ENCODE data around the gene DRC1. TPM values are rescaled to one million over a fixed set of nuclear protein-coding genes. Genes with fewer than 3 reads are reported as not detected.

Gene DRC1
- total and polyA plus RNA-seq, 2 of the 4 experiments (the other 2 are of a cell fraction) = 0.18 TPM; not detected in 1

DNA sequence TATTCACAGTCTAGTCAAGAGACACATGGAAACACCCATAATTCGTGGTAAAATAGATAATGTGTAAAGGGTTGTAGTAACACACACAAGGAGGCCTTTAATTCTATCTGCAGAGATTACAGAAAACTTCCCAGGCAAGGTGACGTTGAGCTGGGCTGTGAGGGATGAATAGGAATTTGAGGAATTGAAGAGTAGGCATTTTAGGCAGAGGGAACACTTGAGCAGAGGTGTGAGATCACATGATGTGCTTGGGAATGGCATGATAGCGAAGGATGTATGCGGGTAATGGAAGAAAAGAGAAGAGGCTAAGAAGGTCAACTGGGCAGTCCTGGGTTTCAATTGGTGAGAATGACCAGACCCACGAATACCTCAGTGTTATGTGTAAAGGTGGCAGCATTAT, 20.2 kb downstream of the DRC1 start:
- H3K4me1 ChIP-seq (ENCODE audit: control insufficient read depth, insufficient read depth, low read length) = no peaks in the 10 kb centered on the region
- H3K4ac ChIP-seq (ENCODE audit: low read depth, low read length) = no peak overlapping the region
- H2BK20ac ChIP-seq (ENCODE audit: low read depth, low read length) = no peak overlapping the region
- H3K4me2 ChIP-seq (ENCODE audit: low read depth, low read length) = no peak overlapping the region
- no peak overlapping the region for H4K91ac ChIP-seq (ENCODE audit: insufficient read depth, low read depth, low read length)
- H3K9me1 ChIP-seq (ENCODE audit: insufficient read depth, low read length) = no peaks in the 10 kb centered on the region
- no peak overlapping the region for H3K27ac ChIP-seq (ENCODE audit: insufficient read depth, low read length)
- intact Hi-C loops (cut with micrococcal nuclease) = no loop called here
- no peaks in the 10 kb centered on the region for H3K9me3 ChIP-seq (ENCODE audit: control insufficient read depth, insufficient read depth, low read length)
- no peaks in the 10 kb centered on the region for H3K79me1 ChIP-seq (ENCODE audit: low read depth in 1 of 2, low read length in 2 of 2)
- no peaks in the 10 kb centered on the region for H3K36me3 ChIP-seq (ENCODE audit: control insufficient read depth, insufficient read depth, low read length)
- H3K18ac ChIP-seq (ENCODE audit: low read depth, low read length) = no peak overlapping the region
- BruUV-seq (replicated peaks) = no TSS peak
- no peak overlapping the region for H3K56ac ChIP-seq (ENCODE audit: extremely low read depth, insufficient read depth, low read length)
- no peak overlapping the region for H2BK15ac ChIP-seq (ENCODE audit: low read depth, low read length)
- TF ChIP-seq FOS (IDR thresholded peaks at IDR 0.05; ENCODE audit: low read depth, low read length) = no peak
- TF ChIP-seq, protein P1, sequence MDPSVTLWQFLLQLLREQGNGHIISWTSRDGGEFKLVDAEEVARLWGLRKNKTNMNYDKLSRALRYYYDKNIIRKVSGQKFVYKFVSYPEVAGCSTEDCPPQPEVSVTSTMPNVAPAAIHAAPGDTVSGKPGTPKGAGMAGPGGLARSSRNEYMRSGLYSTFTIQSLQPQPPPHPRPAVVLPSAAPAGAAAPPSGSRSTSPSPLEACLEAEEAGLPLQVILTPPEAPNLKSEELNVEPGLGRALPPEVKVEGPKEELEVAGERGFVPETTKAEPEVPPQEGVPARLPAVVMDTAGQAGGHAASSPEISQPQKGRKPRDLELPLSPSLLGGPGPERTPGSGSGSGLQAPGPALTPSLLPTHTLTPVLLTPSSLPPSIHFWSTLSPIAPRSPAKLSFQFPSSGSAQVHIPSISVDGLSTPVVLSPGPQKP (IDR thresholded peaks at IDR 0.05; ENCODE audit: borderline replicate concordance, low read depth, low read length) = no peak
- no peak overlapping the region for H2AK9ac ChIP-seq (replicated peaks; ENCODE audit: low read depth, low read length, poor library complexity)
- WGBS, 2 experiments (ENCODE audit: extremely low coverage in 2 of 2, insufficient read length in 1 of 2) = 80% methylated on average over 3 of the region's 5 CpGs; no CpG with 5 or more reads in 1 of the 2 experiments
- H4K8ac ChIP-seq (ENCODE audit: low read depth in 2 of 2, low read length in 2 of 2) = no peak overlapping the region
- H2BK5ac ChIP-seq (ENCODE audit: low read depth, low read length, poor library complexity, severe bottlenecking) = no peak overlapping the region
- in situ Hi-C loops (cut with MboI; ENCODE audit: low sequenced_read_pairs) = no loop called here
- CTCF ChIA-PET = interaction anchor here (0.6 to 0.7 kb wide), 2 partner anchors 103 to 518 kb away, joined by 3 to 5 read pairs; no protein-coding TSS in a partner anchor
- ATAC-seq (ENCODE audit: low read depth) (no peak), DNase-seq (no peak)
- no peak overlapping the region for H2AFZ ChIP-seq (replicated peaks; ENCODE audit: low read length, poor library complexity)
- H3K9ac ChIP-seq (ENCODE audit: low read depth, low read length) = no peak overlapping the region
- H2BK120ac ChIP-seq (ENCODE audit: low read depth, low read length) = no peak overlapping the region
- H3K14ac ChIP-seq (replicated peaks; ENCODE audit: low read depth, low read length) = no peak overlapping the region
- H4K20me1 ChIP-seq (ENCODE audit: insufficient read depth, low read length) = no peaks in the 10 kb centered on the region
- H3K27me3 ChIP-seq (ENCODE audit: control insufficient read depth, insufficient read depth, low read length) = peaks cover 20% of the 10 kb centered on the region
- no peak overlapping the region for H2AK5ac ChIP-seq (ENCODE audit: low read depth, low read length)
- dilution Hi-C loops (cut with HindIII; ENCODE audit: low sequenced_read_pairs, unreplicated experiment) = no loop called here
- no peak overlapping the region for H3K4me3 ChIP-seq (ENCODE audit: insufficient read depth, low read depth, low read length)
- POLR2A ChIA-PET (ENCODE audit: unreplicated experiment) = no interaction called here
- no peak overlapping the region for H3K23ac ChIP-seq (ENCODE audit: low read depth, low read length)
- H4K5ac ChIP-seq (ENCODE audit: low read depth, low read length) = no peak overlapping the region
